Esophagus muscularis mucosa (tissue), 4 donors: ENCODE measurements around the gene MIGA2. TPM values are rescaled to one million over a fixed set of nuclear protein-coding genes. Genes with fewer than 3 reads are reported as not detected.

Source experiments
- DNase-seq: peaks from one replicate; pipeline ENCODE4 v3.0.0-alpha.2; 2017; ENCODE audit errors: extremely low spot score
- H3K27ac ChIP-seq, 4 donors: fragments of 200-600 bp; sonication (generic); replicated peaks in 1 of 4; 1 replicate in 3 of 4; 2 replicates in 1 of 4; pipeline ENCODE4 v1.5.1; 2016 to 2019; ENCODE audit warnings: mild to moderate bottlenecking in 1 of 4
- H3K27me3 ChIP-seq, 4 donors: fragments of 200-600 bp; sonication (generic); one replicate each; pipeline versions ENCODE4 v1.5.1 to v1.6.0; 2016 to 2019
- H3K36me3 ChIP-seq, 4 donors: fragments of 200-600 bp; sonication (generic); one replicate each; pipeline ENCODE4 v1.5.1; 2016 to 2019
- H3K4me1 ChIP-seq, 4 donors: fragments of 200-600 bp; sonication (generic); one replicate each; pipeline ENCODE4 v1.5.1; 2016 to 2019
- H3K4me3 ChIP-seq, 4 donors: fragments of 200-600 bp; sonication (generic); 1 replicate in 2 of 4; 2 replicates in 2 of 4; pipeline ENCODE4 v1.5.1; 2016 to 2019; ENCODE audit warnings: mild to moderate bottlenecking in 4 of 4, moderate library complexity in 1 of 4
- H3K9me3 ChIP-seq, 4 donors: fragments of 200-600 bp; sonication (generic); 1 replicate in 3 of 4; 2 replicates in 1 of 4; pipeline ENCODE4 v1.5.1; 2016 to 2019
- CTCF ChIP-seq, 3 experiments: fragments of 200-600 bp in 2 of 3; fragments of 450-650 bp in 1 of 3; sonication (generic) in 2 of 3; IDR thresholded peaks; one replicate each; pipeline ENCODE4 v1.5.1; 2017 to 2019; ENCODE audit warnings: antibody characterized with exemption in 3 of 3, mild to moderate bottlenecking in 2 of 3, moderate library complexity in 1 of 3
- EP300 ChIP-seq: sonication (generic); formaldehyde crosslinking; IDR thresholded peaks from one replicate; pipeline ENCODE4 v1.6.1; 2017; ENCODE audit warnings: antibody characterized with exemption
- POLR2A ChIP-seq: fragments of 450-650 bp; IDR thresholded peaks from one replicate; pipeline ENCODE4 v1.6.1; 2017; ENCODE audit warnings: antibody characterized with exemption, moderate library complexity, mild to moderate bottlenecking, low read depth
- POLR2AphosphoS5 ChIP-seq, 2 donors: sonication (generic); formaldehyde crosslinking; IDR thresholded peaks; one replicate each; pipeline ENCODE4 v1.6.1; 2017; ENCODE audit warnings: antibody characterized with exemption in 2 of 2
- WGBS: methylation state at CpG from one replicate; pipeline ENCODE4 v1.1.5; 2018; 5-methylcytosine and 5-hydroxymethylcytosine counted together
- intact Hi-C: fragments of 100-400 bp; cut with DNase I; formaldehyde crosslinking; loops from one replicate; pipeline ENCODE4 v1.15.1; 2023
- total RNA-seq, 4 donors: library from RNA; depleted of rRNA; stranded (reverse); fragments of >200 nt; gene quantifications; one replicate each; pipeline versions ENCODE4 v1.1.0 to v1.2.1, GENCODE V29; 2016

The MIGA2 gene
- total RNA-seq, 4 donors from 2014 or later, result 23.9 to 44.2 (median 32.1) TPM

GRCh38 chr9:129102791-129103594 is 66.6 kb downstream of the MIGA2 start:
- Histone ChIP-seq H3K4me1 (peaks cover under 1 to 6% (median 3%) of the 10 kb centered on the region in 4 donors), H3K27ac (no peak overlapping the region), H3K4me3 (no peak overlapping the region), H3K36me3 (peaks cover 17 to 86% (median 59%) of the 10 kb centered on the region in 4 donors), H3K9me3 (no peaks in the 10 kb centered on the region), H3K27me3 (no peaks in the 10 kb centered on the region)
- TF ChIP-seq EP300, result no peak
- TF ChIP-seq POLR2A, result no peak
- TF ChIP-seq CTCF (IDR thresholded peaks at IDR 0.05), result peak; percentile 8 to 55 (median 23)
- WGBS, result 49% methylated on average over 12 of the region's 14 CpGs
- DNase-seq, result no peak
- intact Hi-C loops, result no loop called here

DNA sequence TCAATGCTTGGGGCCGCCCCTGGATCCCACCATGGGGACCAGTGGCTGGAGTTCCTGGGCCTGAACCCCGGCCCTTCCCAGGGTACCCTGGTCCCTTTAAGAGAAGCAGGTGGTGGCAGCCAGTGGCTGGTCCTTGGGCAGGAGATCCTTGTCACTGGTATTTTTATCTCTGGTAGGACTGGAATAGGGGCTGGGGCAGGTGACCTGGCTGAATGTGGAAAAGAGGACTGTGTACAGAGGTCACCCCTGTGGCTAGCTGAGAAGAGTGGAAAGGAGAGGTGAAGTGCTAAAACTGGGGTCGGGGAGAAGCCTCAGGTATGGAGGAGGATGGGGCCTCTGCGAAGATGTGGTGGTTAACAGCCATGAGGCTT is 67.2 kb downstream of the MIGA2 start:
- no peak for TF ChIP-seq CTCF (IDR thresholded peaks at IDR 0.05)
- no peak for TF ChIP-seq EP300
- TF ChIP-seq POLR2A, result no peak
- no peak for TF ChIP-seq POLR2AphosphoS5 (IDR thresholded peaks at IDR 0.05)
- Histone ChIP-seq H3K4me3 (no peak overlapping the region), H3K36me3 (peaks cover 15 to 86% (median 55%) of the 10 kb centered on the region in 4 donors), H3K9me3 (no peaks in the 10 kb centered on the region), H3K4me1 (peaks cover 6 to 12% (median 7%) of the 10 kb centered on the region in 4 donors), H3K27me3 (no peaks in the 10 kb centered on the region), H3K27ac (no peak overlapping the region)
- DNase-seq, result no peak
- intact Hi-C loops, result no loop called here
- WGBS, result 92% methylated on average over 2 of the region's 4 CpGs

DNA sequence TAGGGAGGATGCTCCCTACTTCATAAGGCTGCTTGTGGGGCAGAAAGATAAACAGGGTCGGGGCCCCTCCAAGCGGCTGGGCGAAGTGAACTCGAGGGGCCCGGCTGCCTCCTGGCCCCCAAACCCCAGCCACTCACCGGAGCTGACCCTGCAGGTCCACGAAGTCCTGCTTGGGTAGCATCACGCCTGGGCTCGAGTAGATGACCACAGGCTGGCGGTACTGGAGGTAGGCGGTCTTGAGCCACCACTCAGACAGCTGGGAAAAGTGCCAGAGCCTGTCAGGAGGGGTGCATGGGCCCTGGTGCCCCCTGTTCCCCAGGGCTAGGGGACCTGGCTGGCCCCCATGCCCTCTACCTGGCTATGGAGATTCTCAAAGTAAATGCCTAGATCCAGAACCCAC is 67.6 kb downstream of the MIGA2 start:
- Histone ChIP-seq H3K36me3 (peaks cover 15 to 84% (median 54%) of the 10 kb centered on the region in 4 donors), H3K9me3 (no peaks in the 10 kb centered on the region), H3K27ac (no peak overlapping the region), H3K4me3 (no peak overlapping the region), H3K4me1 (peaks cover 11 to 17% (median 12%) of the 10 kb centered on the region in 4 donors), H3K27me3 (no peaks in the 10 kb centered on the region)
- TF ChIP-seq EP300 (no peak), POLR2AphosphoS5 (IDR thresholded peaks at IDR 0.05) (no peak), POLR2A (no peak), CTCF (IDR thresholded peaks at IDR 0.05) (no peak)
- intact Hi-C loops, result no loop called here
- DNase-seq, result no peak
- 87% methylated on average over 10 of the region's 11 CpGs for whole genome bisulfite sequencing

GRCh38 chr9:129105857-129106694 is 69.7 kb downstream of the MIGA2 start:
- TF ChIP-seq POLR2A (no peak), POLR2AphosphoS5 (IDR thresholded peaks at IDR 0.05) (no peak), CTCF (IDR thresholded peaks at IDR 0.05) (no peak), EP300 (no peak)
- WGBS, result 92% methylated on average over 14 of the region's 17 CpGs
- Histone ChIP-seq H3K27ac (no peak overlapping the region), H3K9me3 (no peaks in the 10 kb centered on the region), H3K36me3 (peaks cover 15 to 68% (median 41%) of the 10 kb centered on the region in 4 donors), H3K27me3 (no peaks in the 10 kb centered on the region), H3K4me3 (no peak overlapping the region), H3K4me1 (peaks cover 20 to 28% (median 23%) of the 10 kb centered on the region in 4 donors)
- intact Hi-C loops, result no loop called here
- no peak for DNase-seq
